ENCODE data around the gene VPS25. TPM values are rescaled to one million over a fixed set of nuclear protein-coding genes. Genes with fewer than 3 reads are reported as not detected.

Gene VPS25
- total RNA-seq, 1 experiment from 2014 or later, result 34.3 TPM

DNA sequence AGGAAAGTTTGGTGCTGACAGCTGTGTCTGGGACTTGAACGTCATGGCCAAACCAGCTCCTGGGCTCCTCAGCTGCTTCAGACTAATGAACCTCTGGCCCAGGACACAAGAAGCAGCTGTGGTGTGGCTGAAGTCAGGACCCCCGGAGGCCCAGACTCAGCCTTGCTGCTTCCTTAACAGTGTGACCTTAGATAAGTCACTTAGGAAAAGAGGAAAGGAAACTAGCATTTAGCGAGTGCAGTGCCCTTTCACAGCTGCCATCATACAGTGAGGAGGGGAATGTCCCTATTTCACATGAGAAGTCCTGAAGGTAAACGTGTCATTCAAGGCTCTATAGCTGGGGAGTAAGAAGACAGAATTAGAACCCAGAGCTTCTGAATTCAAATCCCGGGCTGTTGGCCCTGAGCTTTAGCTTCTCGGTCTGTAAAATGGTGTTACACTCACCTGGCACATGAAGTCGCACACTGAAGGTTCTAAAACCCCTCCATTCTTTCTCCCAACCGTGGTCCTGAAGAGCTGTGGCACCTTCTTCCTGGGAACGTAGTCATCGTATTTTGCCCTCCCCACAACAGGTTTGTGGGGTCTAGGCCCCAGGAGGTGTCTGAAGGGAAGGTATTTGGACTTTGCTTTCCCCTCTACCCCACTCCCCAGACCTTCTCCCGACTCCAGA is 13.1 kb upstream of the VPS25 start:
- POLR2A ChIA-PET (ENCODE audit: low non-redundant PET), result no interaction called here
- TF ChIP-seq CTCF (conservative IDR thresholded peaks at IDR 0.05; ENCODE audit: low read depth, low read length), result no peak
- TF ChIP-seq EZH2 (IDR thresholded peaks at IDR 0.05; ENCODE audit: borderline replicate concordance, low read depth, low read length, poor library complexity, severe bottlenecking), result no peak
- no peaks in the 10 kb centered on the region for H3K27me3 ChIP-seq (replicated peaks; ENCODE audit: insufficient read depth, low read depth, low read length, poor library complexity)
- intact Hi-C loops (cut with micrococcal nuclease; ENCODE audit: unreplicated experiment), result loop anchor here (5.0 kb wide), 1 partner anchor 183 kb away; the partner anchor contains the start of gene PSMC3IP
- H3K4me1 ChIP-seq (ENCODE audit: insufficient read depth, low read length, poor library complexity, severe bottlenecking), result no peaks in the 10 kb centered on the region
- CTCF ChIA-PET, result no interaction called here
- H3K27ac ChIP-seq (ENCODE audit: low read depth, low read length, poor library complexity, severe bottlenecking), result no peak overlapping the region
- DNase-seq (ENCODE audit: low spot score), result no peak
- no TSS peak for BruUV-seq (replicated peaks)
- no peak overlapping the region for H3K4me3 ChIP-seq (ENCODE audit: low read depth, low read length, poor library complexity, severe bottlenecking)
- no peaks in the 10 kb centered on the region for H3K36me3 ChIP-seq (ENCODE audit: insufficient read depth, low read length, poor library complexity, severe bottlenecking)
- H3K9me3 ChIP-seq (ENCODE audit: low read depth, low read length, poor library complexity, severe bottlenecking), result no peaks in the 10 kb centered on the region

GRCh38 chr17:42760652-42761581 is 12.3 kb upstream of the VPS25 start, which contains the start of gene RAMP2:
Gene RAMP2 (plus strand): TSS chr17:42761227. CDS start chr17:42761262, 35 bp downstream.
- POLR2A ChIA-PET (ENCODE audit: low non-redundant PET), result no interaction called here
- no peaks in the 10 kb centered on the region for H3K4me1 ChIP-seq (ENCODE audit: insufficient read depth, low read length, poor library complexity, severe bottlenecking)
- no peaks in the 10 kb centered on the region for H3K36me3 ChIP-seq (ENCODE audit: insufficient read depth, low read length, poor library complexity, severe bottlenecking)
- DNase-seq (ENCODE audit: low spot score), result peak; percentile 19
- no peak within 1 kb of the TSS for H3K27ac ChIP-seq (ENCODE audit: low read depth, low read length, poor library complexity, severe bottlenecking)
- H3K9me3 ChIP-seq (ENCODE audit: low read depth, low read length, poor library complexity, severe bottlenecking), result no peaks in the 10 kb centered on the region
- H3K4me3 ChIP-seq (ENCODE audit: low read depth, low read length, poor library complexity, severe bottlenecking), result peak within 1 kb of the TSS; percentile 40
- no peaks in the 10 kb centered on the region for H3K27me3 ChIP-seq (replicated peaks; ENCODE audit: insufficient read depth, low read depth, low read length, poor library complexity)
- intact Hi-C loops (cut with micrococcal nuclease; ENCODE audit: unreplicated experiment), result loop anchor here (5.0 kb wide), 1 partner anchor 184 kb away; the partner anchor contains the start of gene PSMC3IP
- no TSS peak for BruUV-seq (replicated peaks)
- TF ChIP-seq EZH2 (IDR thresholded peaks at IDR 0.05; ENCODE audit: borderline replicate concordance, low read depth, low read length, poor library complexity, severe bottlenecking) (no peak), CTCF (conservative IDR thresholded peaks at IDR 0.05; ENCODE audit: low read depth, low read length) (no peak)
- CTCF ChIA-PET, result no interaction called here

DNA sequence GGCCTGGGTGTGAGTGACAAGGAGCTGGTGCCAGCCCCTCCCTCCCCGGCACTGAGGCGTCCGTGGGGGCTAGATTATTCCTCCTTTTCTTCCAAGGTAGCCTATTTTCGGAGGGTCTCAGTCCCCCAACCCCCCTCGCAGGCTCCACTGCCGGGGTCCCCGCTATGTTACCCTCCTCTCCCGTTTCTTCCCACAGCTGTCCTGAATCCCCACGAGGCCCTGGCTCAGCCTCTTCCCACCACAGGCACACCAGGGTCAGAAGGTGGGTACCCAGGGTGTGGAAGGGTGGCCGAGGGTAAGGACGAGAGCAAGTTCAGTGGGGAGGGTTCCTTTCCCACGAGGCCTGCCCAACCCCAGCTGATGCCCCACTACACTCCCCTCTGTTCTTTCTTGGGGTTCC is 11.6 kb upstream of the VPS25 start:
- intact Hi-C loops (cut with micrococcal nuclease; ENCODE audit: unreplicated experiment), result loop anchor here (5.0 kb wide), 1 partner anchor 184 kb away; the partner anchor contains the start of gene PSMC3IP
- Histone ChIP-seq H3K4me3 (ENCODE audit: low read depth, low read length, poor library complexity, severe bottlenecking) (peak overlapping the region; percentile 40), H3K4me1 (ENCODE audit: insufficient read depth, low read length, poor library complexity, severe bottlenecking) (no peaks in the 10 kb centered on the region), H3K27ac (ENCODE audit: low read depth, low read length, poor library complexity, severe bottlenecking) (no peak overlapping the region), H3K36me3 (ENCODE audit: insufficient read depth, low read length, poor library complexity, severe bottlenecking) (no peaks in the 10 kb centered on the region), H3K9me3 (ENCODE audit: low read depth, low read length, poor library complexity, severe bottlenecking) (no peaks in the 10 kb centered on the region), H3K27me3 (replicated peaks; ENCODE audit: insufficient read depth, low read depth, low read length, poor library complexity) (no peaks in the 10 kb centered on the region)
- DNase-seq (ENCODE audit: low spot score), result no peak
- BruUV-seq (replicated peaks), result no TSS peak
- ChIA-PET CTCF (no interaction called here), POLR2A (ENCODE audit: low non-redundant PET) (no interaction called here)
- TF ChIP-seq EZH2 (IDR thresholded peaks at IDR 0.05; ENCODE audit: borderline replicate concordance, low read depth, low read length, poor library complexity, severe bottlenecking) (no peak), CTCF (conservative IDR thresholded peaks at IDR 0.05; ENCODE audit: low read depth, low read length) (no peak)

Data from A673 (cell line).